Measurements from ENCODE around the gene CCDC146.

DNA sequence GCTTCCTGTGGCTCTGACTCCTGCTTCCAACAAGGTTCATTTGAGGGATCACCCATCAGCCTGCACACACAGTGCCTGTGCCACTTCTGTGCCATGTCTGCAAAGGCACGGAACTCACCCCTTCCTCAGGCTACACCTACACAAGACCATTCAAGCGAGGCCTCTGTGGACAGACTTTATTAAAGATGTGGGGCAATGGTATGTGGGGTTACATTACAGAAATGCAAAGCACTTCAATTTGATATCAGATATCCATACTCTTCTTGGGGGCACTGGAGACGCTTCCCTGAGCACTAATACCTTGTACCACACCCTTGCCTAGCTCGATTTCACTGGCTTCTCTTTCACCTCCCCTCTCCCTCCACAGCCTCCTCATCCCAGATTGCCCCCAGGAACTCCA, 161.6 kb downstream of the CCDC146 start:
- TF ChIP-seq, protein P1, sequence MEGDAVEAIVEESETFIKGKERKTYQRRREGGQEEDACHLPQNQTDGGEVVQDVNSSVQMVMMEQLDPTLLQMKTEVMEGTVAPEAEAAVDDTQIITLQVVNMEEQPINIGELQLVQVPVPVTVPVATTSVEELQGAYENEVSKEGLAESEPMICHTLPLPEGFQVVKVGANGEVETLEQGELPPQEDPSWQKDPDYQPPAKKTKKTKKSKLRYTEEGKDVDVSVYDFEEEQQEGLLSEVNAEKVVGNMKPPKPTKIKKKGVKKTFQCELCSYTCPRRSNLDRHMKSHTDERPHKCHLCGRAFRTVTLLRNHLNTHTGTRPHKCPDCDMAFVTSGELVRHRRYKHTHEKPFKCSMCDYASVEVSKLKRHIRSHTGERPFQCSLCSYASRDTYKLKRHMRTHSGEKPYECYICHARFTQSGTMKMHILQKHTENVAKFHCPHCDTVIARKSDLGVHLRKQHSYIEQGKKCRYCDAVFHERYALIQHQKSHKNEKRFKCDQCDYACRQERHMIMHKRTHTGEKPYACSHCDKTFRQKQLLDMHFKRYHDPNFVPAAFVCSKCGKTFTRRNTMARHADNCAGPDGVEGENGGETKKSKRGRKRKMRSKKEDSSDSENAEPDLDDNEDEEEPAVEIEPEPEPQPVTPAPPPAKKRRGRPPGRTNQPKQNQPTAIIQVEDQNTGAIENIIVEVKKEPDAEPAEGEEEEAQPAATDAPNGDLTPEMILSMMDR (conservative IDR thresholded peaks at IDR 0.05; ENCODE audit: low read depth, low read length) = no peak
- TF ChIP-seq EZH2phosphoT487 (IDR thresholded peaks at IDR 0.05; ENCODE audit: borderline replicate concordance, low read length) = no peak
